ENCODE results near the gene PPP2R5E.

The PPP2R5E gene

DNA sequence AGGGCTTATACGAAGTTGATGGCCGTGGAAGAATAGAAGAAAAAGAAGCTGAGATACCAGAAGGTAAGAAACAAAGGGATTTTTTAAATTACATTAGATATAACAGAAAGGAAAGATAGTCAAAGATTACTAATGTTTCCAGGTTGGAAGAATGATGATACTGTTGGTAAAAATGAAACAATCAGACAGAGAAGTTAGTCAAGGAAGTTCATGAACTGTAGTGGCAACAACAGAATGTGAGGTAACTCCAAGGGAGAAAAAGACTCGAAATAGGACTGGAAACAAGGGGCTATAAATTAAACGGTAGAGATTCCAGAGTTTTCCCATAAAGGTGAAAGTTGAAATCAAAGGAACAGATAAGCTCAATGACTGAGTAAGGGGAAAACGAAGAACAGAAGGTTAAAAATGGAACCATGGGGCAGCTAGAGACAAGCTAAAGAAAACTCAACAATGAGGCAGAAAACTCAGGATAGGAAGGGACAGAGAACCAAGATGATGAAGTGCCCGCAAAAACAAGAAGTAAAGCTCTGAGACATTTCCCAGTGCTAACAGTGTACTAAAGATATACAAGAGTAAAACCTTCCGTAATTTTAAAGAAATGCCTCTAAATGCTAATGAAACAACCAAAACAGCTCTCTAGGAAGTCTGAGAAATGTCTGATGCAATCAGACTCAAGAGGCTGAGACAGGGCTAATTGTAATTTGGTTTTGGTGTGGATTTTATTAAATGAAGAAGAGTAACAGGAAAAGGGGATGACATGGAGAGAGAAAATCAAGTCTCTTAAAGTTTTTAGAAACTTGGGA lies 70.0 kb downstream of the PPP2R5E start:
- no peak for DNase-seq (ENCODE audit: low read depth, low spot score)

DNA sequence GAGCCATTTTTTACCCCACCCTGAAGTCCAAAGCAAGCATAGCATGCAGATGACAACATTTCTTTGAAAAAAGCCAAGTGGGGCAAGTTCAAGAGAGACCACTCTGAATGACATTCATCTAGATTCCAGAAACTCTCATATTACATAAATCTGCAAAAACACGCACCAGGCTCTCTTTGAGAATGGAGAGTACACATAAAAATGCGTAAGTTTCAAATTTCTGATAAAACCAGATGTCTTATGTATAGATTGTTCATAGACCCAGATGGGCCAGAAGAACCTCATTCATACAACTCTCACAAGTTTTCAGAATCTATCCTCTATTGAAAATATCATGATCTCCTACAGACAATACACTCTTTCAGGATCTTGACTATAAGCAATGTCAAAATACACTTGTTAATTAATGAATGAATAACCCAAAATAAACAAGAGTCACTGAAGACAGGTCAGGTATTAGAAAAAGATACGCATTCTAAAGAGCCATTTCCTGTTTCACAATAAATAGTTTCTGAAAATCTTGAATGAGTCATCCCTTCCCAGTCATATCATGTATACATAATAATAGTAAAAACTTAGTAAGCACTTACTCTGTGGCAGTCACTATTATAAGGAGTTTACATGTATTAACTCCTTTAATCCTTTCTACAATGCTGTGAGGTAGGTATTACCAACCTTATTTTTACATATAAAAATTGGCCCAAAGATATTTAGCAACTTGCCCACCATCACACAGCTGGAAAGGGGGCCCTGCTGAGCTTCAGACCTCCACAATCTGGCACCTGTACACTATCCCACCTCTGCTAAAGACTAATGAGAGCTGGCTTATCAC lies 72.0 kb downstream of the PPP2R5E start:
- no peak for DNase-seq (ENCODE audit: low read depth, low spot score)

DNA sequence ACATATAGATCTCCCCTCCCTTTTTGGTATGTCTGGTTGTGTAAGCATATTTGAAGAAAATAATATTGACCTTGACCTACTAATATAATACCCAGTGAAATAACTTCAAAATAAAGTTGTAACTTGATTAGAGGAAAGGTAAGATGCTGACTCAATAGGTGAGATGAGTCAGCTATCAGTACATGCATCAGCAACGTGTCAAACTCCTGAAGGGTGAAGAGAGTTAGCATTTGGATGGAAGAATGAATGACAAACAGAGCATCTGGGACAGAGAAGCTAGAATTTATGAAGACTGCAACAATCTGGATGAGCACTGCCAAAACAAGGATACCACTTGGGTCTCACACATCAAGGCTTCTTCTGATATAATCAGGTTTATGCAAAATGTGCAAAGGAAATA lies 74.9 kb downstream of the PPP2R5E start:
- DNase-seq (ENCODE audit: low read depth, low spot score) = no peak

DNA sequence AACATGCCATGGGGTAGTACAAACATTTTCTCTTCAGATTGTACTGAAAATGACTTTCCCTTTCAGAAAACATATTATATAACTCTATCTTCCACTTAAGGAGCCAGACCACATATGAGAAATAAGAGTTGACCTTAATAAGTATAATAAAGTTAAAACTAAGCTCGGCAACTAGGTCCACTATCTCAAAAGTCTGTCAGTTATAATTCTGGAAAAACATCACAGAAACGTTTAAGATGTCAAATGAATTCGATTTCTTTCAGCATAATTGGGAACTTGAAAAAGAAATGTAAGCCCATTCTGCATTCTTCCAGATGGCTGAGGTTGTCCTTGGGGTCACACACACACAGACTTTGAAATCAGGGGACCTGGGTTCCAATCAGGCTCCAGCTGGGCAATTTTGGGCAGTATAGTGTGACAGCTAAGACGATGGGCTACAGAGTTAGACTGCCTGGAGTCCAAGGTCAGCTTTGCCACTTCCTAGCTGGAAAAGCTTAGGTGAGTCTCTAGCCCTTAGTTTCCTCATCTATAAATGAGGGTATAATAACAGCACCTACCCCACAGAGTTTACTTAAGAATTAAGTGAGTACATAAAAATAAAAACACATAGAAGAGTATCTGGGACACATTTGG lies 75.6 kb downstream of the PPP2R5E start:
- no peak for DNase-seq (ENCODE audit: low read depth, low spot score)

DNA sequence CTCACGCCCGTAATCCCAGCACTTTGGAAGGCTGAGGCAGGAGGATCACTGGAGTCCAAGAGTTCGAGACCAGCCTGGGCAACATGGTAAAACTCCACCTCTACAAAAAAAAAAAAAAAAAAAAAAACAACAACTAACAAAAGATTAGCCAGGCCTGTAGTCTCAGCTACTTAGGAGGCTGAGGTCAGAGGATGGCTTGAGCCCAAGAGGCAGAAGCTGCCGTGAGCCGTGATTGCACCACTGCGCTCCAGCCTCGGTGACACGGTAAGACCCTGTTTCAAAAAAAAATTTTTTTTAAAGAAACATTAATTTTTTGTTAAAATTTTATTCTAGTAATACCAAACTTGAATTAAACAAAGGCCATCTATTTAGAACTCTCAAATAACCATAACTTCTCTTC lies 77.8 kb downstream of the PPP2R5E start:
- no peak for DNase-seq (ENCODE audit: low read depth, low spot score)

DNA sequence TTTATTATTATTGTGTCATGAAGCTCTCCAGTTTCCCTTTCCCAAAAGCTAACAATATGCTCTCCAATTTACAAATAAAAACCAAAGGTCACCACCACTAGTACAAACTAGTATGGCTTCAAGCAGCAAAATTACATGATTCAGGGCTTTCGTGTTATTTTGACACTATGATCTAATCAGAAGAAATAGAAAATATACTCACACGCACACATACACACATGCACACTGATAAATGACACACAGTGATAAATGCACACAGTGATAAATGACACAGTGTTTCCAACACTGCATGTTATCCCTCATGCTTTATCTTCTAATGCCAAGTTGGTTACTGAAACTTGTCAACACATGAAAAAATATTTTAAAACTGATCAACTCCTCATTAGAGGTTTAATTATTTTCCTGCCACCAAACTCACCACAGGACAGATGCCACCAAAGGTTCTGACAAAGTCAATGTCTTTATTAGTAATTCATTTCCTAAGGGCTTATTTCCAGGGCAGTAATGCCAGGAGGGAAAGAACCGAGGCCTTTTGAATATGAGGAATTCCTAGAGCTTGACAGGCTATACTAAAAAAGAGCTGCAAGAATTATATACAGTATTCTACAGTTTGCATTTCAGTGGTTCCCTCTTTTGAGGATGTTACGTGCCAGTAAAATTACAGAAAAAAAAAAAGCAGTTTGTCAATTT lies 82.4 kb downstream of the PPP2R5E start:
- DNase-seq (ENCODE audit: low read depth, low spot score) = no peak

DNA sequence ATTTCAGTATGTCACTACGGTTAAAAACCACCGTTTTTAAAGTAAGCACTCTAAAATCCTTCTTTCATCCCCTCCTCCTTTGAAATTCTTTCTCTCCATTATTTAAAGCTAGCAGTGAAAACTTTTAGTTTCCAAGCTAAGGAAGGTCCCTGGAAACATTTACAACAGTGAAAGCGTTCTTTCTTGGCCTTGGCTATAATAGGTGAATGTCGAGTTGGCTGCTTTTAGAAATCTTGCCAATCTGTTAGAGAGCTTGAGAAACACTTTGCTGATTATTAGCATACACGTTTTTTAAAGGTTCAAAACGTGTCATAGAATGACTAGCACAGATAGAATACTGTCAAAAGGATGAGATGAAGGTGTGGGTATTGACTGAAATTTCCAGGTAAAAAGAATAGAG lies 83.4 kb downstream of the PPP2R5E start:
- no peak for DNase-seq (ENCODE audit: low read depth, low spot score)

DNA sequence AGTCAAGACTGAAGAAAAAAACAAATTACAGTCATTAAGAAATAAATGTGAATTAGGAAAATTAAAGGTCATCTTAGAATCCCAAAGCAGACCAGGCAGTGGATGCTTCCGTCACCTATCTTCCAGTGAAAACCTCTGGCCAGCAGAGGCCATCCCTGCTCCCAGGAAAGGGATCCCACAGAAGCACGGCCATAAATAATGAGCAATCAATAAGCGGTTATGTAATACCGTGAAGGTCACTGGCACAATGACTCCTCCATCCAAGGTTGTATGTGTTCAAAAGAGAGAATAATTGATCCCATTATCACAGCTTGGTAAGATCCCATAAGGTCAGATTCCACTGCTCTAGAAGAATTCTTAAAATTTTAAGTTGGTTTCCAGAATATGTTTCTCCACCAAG lies 85.7 kb downstream of the PPP2R5E start:
- DNase-seq (ENCODE audit: low read depth, low spot score) = no peak

DNA sequence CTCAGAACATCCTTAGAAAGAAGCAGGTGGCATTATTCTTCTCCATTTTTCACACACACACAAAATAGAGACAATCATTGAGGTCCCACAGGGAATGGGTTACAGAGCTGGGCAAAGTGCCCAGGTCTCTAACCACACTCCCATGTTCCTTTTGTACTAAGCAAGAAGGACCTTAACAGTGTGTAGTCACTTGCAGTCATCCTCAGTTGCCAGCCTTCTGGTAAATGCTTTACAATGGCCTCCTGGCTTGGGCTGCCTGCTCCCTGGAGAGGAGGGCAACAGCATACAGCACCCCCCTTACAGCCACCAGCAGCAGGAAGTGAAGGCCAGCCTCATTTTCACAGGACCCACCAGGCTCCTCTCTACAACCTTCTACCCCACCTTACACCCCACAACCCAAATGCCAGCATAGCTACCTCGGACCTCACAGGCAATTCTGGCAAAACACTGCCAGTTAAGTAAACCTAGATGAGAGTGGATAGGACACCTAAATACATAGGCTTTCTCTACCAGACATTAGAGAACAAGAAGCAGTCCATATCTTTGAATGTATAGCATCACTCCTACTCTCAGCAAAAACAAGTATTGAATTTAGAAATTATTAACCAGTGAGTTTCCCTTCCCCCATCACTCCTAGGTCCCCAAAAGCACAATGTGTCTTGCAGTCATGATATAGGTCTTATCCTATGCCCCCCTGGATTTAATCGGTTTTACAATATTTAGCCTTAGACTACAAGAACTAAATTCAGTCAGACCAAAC lies 88.1 kb downstream of the PPP2R5E start:
- no peak for DNase-seq (ENCODE audit: low read depth, low spot score)

DNA sequence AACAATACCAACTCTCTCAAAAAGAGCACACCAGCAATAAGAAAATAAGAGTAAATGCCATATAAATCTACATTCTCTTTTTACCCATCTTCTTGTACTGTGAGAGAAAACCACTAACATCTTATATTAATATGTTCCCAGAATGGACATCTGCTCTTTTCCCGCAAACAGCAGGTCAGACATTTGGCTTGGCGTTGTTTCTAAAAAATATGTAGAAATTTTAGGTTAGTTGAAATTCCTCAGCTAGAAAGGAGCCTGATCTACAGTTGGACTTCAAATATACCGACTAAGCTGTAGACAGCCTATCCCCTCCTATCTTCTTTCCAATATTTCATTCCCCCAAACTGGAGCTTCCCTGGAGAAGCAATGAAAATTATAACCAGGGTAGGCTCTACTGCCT lies 88.7 kb downstream of the PPP2R5E start:
- DNase-seq (ENCODE audit: low read depth, low spot score) = no peak

DNA sequence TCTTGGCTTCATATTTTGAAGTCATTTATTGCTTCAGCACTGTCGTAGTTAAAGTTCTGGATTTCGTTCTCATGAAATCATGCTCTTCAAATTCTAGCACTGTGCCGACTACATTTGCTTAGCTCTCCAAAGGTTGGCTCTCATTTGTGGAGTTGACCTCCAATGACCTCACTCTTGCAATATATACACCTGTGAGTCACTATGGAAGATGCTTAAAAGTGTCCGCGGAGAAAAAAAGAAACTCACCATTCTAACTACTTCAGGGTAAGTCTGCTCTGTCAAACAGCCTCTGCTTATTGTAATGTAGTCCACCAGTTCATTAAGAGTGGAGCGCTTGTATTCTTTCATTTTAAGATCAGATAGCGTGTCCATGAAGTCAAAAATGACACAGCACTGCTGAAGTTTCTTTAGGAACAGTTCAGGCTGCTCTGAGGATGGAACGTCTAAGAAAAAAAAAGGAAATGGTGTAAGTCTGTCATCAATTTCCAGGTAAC lies 89.7 kb downstream of the PPP2R5E start:
- no peak for DNase-seq (ENCODE audit: low read depth, low spot score)

DNA sequence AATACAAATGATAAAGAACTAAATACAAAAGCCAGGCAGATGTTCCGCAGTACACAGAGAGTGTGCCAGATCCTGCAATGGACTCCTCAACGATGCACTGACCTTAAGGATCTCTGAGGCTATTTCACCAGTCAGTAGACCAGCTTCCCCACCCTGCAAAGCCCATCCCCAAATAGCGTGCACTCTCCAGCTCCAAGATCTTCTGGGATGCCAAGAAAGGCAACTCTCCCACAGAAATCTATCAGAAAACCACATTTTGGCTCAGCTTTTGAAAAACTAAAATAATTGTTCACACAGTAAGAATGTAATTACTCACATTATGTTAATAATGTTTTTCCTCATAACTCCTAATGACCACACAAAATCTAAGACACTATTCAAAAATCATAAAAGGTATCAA lies 90.4 kb downstream of the PPP2R5E start:
- DNase-seq (ENCODE audit: low read depth, low spot score) = no peak

DNA sequence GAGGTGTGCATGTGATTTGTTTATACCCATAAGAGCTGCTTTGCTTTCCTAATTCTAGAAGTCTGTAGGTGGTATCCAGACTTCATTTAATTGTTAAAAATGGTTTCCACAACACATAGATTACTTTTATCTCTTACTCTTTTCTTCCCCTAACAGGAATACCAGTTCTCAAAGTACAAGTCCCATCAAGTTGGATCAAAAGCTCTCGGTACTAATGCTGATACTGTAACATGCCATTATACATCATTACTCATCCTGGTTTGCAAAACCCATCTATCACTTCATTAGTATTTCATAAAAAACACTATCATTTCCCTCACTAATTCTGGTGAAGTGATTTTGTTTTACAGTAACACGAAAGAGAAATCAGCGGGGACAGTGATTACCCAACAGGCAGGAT lies 94.3 kb downstream of the PPP2R5E start:
- DNase-seq (ENCODE audit: low read depth, low spot score) = no peak

DNA sequence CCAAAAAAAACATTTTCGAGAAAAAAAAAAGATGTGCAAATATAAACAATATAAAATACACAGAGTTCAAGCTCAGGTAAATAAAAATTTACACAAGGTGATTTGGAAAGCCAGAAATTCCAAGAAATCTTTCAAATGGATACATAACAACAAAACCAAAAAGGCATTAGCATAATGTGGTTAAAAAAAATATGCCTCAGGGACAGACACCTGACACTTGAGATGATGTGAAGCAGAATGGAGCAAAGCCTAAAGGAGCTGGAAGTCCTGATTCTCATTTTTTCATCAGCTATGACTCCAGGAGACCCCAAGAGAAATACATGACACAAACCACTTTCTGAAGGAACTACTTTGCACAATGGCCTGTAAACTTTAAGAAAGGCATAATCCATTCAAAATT lies 98.6 kb downstream of the PPP2R5E start:
- DNase-seq (ENCODE audit: low read depth, low spot score) = no peak

DNA sequence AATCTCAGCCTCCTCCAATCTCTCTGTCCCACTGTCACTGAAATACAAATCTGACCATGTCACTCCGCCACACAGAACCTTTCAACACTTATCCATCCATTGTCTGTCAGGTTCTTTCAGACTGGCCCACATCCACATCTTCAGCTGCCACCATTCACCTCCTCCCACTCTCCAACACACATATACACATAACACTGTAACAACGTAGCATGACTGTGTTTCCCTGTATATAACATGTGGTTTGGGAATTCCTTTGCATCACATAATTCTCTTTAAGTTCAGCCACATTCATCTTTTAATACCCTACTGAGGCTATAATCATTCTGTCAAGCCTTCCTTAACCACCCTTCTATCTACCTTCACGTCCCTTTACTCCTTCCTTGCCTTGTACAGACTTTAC lies 99.2 kb downstream of the PPP2R5E start:
- no peak for DNase-seq (ENCODE audit: low read depth, low spot score)

DNA sequence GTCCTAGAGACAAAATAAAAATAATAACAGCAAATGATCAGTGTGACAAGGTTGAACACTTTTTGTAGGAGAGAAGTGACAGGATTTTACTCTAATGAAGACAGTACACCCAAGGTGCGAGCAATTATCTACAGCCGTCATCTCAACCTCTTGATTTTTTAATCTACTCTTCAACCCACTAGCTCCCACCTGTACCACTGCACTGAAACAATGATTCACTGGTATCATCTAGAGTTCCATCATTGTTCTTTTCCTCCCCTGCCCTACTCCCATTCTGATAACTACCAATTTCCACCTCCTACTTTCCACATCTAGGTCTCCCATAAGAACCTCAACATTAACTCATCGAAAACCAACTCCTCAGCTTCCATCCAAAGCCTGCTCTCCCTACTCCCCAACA lies 99.8 kb downstream of the PPP2R5E start:
- DNase-seq (ENCODE audit: low read depth, low spot score) = no peak

DNA sequence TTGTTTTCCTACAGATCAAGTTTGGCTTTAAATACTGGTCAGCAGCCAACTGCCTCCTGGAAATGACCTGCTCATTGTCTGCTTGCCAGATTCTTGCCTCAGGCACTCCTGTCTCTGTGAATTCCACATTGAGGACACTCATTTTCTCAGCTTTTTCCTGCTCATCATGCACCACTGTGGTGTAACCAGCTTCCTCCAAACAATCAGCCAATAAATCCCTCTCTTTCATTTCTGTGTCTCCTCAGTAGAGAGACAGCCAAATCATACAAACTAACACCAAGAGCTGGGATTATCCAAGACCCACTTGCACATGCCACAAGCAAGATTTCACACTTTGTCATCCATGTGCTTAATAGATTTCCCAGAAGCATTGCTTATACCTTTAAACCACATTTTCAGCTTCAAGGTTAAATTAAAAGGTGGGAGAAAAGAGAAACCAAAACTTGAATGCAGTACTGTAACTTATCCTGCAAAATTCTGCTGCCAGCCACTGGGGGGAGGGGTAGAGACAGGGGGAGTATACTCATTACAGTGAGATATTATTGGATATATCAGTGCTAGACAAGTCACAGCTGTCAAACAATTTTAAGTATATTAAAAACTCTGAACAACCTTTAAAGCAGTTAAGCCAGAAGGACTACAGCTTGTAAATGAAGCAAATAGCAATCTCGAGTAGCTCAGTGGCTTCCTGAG lies 105.0 kb downstream of the PPP2R5E start:
- DNase-seq (ENCODE audit: low read depth, low spot score) = peak; percentile 82

DNA sequence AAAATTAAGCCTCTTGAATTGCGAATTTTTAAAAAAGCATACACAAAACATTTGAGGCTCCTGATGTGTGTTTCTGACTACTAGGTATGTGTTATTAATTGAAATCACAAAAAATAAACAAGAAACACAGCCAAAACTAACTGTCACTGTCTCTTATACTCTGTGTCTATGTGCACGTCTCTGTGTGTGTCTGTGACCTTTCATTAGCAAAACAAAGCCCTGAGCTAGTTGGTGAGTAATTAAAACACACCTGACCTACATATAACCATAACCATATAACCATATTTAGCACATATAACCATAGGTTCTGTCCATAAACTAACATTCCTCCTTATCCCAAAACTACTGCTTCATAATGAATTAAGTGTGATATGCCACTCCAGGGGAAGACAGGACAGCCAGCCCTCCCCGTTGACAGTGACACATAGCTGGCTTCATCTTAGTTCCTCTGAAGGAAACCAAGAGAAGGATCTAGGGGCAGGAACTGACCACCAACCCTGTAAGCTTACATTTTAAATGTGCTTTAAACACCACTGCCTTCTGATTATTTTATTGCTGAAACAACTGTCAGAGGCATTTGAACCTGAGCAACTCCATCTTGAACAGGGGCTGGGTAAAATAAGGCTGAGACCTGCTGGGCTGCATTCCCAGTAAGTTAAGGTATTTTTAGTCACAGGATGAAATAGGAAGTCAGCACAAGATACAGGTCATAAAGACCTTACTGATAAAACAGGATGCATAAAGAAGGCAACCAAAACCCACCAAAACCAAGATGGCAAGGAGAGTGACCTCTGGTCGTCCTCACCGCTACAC lies 106.7 kb downstream of the PPP2R5E start:
- no peak for DNase-seq (ENCODE audit: low read depth, low spot score)

DNA sequence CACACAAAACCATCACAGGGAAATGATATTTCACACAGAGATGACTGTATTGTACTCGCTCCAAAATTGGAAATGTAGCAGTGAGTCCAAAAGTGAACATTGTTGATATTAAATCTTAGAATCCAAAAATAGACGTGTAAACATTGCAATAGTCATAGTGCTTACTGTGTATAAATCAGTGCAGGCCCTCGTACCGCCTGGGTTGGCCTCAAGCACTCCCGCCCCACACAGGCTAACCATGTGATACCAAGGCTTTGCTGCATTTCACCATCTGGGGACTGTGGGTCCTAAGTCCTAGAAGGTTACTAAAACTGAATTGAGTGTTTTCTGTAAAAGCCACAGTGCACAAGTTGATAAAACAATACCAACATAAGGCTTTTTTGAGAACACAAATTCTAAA lies 107.3 kb downstream of the PPP2R5E start:
- DNase-seq (ENCODE audit: low read depth, low spot score) = peak; percentile 45

DNA sequence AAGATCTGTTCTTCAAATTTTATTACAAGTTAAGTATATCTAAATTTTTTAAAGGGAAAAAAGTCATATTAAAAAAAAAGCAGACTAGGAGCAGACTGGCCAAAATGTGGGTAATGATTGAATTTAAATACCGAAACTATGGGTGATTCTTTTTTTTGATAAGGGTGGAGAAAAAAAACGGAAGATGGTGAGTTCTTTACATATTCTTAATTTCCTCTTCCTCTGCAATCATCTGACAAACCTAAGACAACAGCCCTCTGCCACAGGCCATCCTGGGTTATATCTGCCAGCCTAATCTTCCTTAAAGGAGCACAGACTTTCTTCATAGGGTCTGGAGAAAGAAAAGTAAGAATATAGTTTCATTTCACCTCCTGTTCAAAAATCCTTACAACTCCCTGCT lies 108.0 kb downstream of the PPP2R5E start:
- DNase-seq (ENCODE audit: low read depth, low spot score) = no peak

Data from smooth muscle cell of the brain vasculature (primary cell).